ENCODE results near the gene NEU4.
"Not testable (repeated sequence)": the region's sequence is repeated elsewhere in the genome, so short reads cannot be mapped to it uniquely, and the experiment has no call there.

DNA sequence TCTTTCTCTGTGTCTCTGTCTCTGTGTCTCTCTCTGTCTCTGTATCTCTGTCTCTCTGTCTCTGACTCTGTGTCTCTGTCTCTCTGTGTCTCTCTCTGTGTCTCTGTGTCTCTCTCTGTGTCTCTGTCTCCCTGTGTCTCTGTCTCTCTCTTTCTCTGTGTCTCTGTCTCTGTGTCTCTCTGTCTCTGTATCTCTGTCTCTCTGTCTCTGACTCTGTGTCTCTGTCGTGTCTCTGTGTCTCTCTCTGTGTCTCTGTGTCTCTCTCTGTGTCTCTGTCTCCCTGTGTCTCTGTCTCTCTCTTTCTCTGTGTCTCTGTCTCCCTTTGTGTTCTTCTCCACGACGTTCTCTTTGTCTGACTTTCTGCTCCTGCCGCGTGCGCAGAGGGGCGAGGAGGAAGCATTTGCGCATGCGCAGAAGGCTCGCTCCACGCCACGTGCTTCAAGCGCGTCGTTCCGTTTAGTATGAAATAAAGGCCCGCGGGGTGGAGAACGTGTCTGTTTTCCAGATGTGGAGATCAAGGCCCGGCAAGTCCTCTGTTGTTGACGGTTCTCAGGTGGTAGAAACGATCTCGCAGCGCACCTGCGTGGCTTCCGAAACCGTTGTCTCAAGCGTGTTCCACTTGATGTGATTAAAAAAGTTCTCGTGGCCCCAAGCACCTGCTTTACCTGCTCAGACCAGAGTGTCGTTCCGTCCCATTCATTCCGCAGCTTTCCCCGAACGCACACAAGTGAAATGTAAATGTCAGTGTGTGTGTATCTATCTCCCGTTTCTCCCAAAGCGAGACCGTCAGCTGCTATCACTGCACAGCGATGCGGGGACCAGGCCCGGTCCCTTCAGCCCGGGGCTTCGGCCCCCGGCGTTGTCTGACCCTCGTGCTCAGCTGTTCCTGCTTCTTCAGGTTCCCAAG is 14.8 kb downstream of the NEU4 start:
- TF ChIP-seq, protein P1, sequence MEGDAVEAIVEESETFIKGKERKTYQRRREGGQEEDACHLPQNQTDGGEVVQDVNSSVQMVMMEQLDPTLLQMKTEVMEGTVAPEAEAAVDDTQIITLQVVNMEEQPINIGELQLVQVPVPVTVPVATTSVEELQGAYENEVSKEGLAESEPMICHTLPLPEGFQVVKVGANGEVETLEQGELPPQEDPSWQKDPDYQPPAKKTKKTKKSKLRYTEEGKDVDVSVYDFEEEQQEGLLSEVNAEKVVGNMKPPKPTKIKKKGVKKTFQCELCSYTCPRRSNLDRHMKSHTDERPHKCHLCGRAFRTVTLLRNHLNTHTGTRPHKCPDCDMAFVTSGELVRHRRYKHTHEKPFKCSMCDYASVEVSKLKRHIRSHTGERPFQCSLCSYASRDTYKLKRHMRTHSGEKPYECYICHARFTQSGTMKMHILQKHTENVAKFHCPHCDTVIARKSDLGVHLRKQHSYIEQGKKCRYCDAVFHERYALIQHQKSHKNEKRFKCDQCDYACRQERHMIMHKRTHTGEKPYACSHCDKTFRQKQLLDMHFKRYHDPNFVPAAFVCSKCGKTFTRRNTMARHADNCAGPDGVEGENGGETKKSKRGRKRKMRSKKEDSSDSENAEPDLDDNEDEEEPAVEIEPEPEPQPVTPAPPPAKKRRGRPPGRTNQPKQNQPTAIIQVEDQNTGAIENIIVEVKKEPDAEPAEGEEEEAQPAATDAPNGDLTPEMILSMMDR (IDR thresholded peaks at IDR 0.05 in 4 of 5, conservative IDR thresholded peaks at IDR 0.05 in 1 of 5) = not testable (repeated sequence)
- TF ChIP-seq POLR2A (IDR thresholded peaks at IDR 0.05) = not testable (repeated sequence)

Data from gastrocnemius medialis (tissue), 4 donors.